ENCODE measurements around the gene SLC35G2.

GRCh38 chr3:136862617-136863322 is 43.8 kb downstream of the SLC35G2 start:
- TF ChIP-seq POLR2A (IDR thresholded peaks at IDR 0.05; ENCODE audit: low read depth, low read length) = no peak
- no peak; the same call in 1 of the 2 replicates for TF ChIP-seq TAF1 (IDR thresholded peaks at IDR 0.05; ENCODE audit: low read depth, low read length)

Data from GM12891 (cell line).